Measurements from ENCODE around the gene ARID3C. TPM values are rescaled to one million over a fixed set of nuclear protein-coding genes. Genes with fewer than 3 reads are reported as not detected.

Gene ARID3C
- total and polyA plus RNA-seq, 2 of the 8 experiments (the other 6 are each of a cell fraction or from before 2014, with no cell fraction given) = 0.08 TPM; not detected in 1

GRCh38 chr9:34656992-34657391 lies 28.1 kb upstream of the ARID3C start (continued):
- TF ChIP-seq NANOG (IDR thresholded peaks at IDR 0.05; ENCODE audit: insufficient read depth, low read depth, low read length, poor library complexity, severe bottlenecking) = no peak
